EH (cell line): ENCODE results near the gene GPR162.

Source experiments
- DNase-seq: peaks from one replicate; pipeline ENCODE4 v3.0.0-alpha.2; 2015; ENCODE audit warnings: low read depth

GPR162 gene

DNA sequence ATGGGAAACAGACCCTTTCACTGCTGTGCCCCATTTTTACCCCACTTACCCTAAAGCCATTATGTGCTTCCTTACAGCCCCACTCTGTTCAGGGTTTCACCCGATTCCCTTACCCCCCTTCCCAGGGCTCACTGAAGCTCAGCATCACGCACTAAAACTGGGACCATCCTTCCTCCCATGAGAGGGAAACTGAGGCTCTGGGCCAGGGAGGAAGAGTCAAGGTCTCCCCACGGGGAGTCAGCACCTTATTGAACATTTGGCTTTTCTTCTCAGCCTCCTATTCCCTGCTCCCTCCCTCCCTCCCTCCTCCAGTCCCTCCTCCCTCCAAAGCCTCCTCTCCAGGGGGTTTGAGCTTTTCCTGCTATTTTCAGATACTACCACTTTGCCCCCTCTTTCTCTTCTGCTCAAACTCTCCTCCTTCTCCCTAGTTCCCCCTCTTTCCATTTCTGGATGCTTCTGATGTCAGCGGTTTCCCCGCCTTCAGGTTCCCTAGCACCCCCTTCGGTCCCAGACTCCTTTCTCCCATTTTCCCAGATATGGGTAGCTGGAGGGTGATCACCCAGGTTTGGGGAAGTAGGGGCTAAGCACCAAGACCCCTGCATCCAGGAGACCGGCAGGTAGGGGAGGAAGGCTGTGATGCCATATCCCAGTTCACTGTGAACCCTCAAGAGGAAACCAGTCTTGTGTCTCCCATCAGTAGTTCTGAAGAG, 960 bp downstream of the GPR162 start:
- DNase-seq: no peak

DNA sequence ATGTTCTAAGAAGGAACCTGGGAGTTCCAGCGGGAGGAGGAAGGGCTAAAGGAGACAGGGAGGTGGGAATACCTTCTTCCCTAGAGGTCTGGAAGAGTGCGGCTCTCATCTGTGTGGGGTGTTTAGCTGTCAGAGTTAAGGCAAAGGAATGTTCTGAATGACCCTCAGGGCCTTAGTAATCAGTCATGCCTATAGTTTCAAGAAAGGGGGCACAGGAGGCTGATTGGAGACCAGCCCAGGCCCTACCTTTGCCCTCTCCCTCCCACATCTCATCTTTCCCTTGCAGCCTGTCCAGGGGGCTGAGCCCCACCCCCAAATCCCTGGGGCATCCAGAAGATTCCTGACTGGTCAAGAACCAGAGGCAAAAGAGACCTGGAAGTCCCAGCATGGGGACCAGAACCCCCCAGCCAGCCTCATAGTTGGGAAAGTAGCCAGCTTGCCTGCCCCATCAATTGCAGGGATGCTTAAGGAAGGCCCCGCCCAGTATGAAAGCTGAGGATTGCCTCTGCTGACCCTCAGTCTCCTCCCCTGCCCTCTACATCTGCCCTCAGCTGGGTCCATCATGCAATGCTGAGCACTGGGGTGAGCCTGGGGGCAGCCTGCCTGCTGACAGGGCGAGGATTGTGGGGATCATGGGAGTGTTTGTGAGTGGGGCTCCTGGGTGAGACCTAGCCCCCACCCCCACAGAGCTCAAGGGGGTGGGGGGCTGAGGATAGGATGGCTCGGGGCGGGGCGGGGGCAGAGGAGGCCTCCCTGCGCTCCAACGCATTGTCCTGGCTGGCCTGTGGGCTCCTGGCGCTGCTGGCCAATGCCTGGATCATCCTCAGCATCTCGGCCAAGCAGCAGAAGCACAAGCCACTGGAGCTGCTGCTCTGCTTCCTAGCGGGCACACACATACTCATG, 1.8 kb downstream of the GPR162 start:
- DNase-seq: peak; percentile 33

DNA sequence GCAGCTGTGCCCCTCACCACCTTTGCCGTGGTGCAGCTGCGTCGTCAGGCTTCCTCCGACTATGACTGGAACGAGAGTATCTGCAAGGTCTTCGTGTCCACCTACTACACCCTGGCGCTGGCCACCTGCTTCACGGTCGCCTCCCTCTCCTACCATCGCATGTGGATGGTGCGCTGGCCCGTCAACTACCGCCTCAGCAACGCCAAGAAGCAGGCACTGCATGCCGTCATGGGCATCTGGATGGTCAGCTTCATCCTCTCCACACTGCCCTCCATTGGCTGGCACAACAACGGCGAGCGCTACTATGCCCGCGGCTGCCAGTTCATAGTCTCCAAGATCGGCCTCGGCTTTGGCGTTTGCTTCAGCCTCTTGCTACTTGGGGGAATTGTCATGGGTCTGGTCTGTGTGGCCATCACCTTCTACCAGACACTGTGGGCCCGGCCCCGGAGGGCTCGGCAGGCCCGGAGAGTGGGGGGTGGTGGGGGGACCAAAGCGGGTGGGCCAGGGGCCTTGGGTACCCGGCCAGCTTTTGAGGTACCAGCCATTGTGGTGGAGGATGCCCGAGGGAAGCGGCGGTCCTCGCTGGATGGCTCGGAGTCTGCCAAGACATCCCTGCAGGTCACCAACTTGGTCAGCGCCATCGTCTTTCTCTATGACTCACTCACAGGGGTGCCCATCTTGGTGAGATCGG, 2.6 kb downstream of the GPR162 start:
- DNase-seq: no peak

DNA sequence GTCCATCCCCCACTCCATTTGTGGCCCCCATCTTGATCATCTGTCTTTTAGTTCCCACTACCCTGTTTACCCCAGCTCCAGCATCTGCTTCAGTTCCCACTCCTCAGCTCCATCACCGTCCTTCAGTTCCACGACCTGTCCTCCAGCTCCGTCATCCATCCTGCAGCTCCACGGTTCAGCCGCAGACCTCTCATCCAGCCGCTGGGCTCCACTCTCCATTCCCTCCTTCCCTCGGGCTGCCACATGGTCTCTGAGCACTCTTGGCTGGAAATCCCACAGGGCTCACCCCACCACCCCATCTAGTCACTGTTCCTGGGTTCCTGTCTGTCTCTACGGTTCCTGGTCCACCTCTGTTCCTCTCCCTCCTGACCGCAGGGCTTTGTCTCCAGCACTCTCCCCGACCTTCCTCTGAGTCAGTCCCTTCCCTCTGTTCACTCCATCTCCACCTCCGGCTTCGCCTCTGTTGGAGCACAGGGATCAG, 3.3 kb downstream of the GPR162 start:
- peak; percentile 69 for DNase-seq

DNA sequence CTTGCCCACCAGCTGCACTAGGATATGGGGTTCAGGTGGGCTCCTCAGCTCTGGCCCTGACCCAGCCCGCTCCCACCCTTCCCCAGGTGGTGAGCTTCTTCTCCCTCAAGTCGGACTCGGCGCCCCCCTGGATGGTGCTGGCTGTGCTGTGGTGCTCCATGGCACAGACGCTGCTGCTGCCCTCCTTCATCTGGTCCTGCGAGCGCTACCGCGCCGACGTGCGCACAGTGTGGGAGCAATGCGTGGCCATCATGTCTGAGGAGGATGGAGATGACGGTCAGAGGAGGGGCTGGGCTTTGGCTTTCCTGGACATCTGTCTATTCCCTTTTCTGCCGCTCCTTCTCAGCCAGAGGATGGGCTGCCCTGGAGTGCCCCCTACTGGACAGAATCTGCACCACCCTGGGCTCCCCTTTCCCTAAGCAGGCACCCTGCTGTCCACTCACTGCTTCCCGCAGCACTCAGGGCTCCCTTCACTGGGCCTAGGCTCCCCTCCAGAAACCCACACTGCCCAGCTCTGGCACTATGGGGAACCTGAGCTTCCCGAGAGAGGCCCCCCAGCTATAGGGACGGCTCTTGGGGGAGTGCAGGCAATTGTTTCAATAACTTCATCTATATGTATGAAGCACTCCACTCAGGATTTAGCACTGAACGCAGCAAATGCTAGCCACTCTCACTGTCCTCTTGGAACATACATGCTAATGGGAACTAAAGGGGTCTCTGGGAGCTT, 3.9 kb downstream of the GPR162 start:
- peak; percentile 91 for DNase-seq

DNA sequence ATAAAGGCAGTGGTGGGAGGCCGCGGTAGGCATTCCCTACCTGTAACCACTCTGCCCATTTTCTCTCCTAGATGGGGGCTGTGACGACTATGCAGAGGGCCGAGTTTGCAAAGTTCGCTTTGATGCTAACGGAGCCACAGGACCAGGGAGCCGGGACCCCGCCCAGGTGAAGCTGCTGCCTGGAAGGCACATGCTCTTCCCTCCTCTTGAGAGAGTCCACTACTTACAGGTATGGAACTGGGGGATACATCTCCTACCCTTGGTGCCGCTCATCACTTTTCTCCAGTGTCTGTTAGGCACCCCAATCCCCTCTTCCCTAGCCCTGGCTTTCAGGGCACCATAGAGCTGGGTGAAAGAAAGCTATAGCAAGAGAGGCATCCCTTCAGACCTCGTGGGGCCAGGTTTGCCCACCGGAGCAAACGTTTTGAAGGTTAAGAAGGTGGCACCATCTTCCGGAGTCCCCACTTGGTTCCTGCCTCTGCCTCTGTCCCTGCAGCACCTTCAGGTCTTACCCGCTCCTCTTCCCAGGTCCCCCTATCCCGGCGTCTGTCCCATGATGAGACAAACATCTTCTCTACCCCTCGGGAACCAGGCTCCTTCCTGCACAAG, 4.6 kb downstream of the GPR162 start:
- DNase-seq: no peak

DNA sequence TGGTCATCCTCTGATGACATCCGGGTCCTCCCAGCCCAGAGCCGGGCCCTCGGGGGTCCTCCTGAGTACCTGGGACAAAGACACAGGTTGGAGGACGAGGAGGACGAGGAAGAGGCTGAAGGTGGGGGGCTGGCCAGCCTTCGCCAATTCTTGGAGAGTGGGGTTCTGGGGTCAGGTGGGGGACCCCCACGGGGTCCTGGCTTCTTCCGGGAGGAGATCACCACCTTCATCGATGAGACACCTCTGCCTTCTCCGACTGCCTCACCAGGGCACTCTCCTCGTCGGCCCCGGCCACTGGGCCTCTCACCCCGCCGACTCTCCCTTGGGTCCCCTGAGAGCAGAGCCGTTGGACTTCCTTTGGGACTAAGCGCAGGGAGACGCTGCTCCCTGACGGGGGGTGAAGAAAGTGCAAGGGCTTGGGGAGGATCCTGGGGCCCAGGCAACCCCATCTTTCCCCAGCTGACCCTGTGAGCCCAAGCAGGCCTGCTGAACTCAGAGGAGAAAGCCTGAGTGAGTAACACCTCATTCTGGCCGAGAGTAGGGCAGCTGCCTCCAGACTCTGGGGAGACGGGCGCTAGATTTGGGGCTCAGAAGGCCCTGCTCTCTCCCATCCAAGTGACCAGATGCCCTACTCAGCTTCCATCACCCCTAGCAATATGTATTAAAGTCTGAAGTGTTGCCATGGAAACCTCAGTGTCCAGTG, 5.3 kb downstream of the GPR162 start:
- no peak for DNase-seq

DNA sequence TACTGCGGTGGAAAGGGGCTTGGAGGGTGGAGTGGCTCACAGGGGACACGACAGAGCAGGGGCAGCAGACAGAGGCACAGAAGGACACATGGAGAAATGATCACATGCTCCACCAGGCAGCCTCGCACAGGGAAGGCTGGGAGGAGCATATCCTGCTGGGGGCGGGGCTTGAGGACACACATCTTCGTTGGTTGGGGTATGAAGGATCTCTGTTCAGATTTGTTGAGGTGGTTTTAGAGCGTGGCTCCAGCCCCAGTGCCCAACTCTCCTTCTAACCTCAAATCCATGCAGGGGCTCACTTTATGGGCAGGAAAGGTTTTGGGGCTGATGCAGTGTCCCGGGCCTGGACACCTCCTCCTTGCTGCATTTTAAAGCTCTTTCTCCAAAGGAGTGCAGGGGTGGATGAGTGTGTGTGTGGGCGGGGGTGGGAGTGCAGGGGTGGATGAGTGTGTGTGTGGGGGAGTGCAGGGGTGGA, 5.9 kb downstream of the GPR162 start:
- DNase-seq: peak; percentile 87

DNA sequence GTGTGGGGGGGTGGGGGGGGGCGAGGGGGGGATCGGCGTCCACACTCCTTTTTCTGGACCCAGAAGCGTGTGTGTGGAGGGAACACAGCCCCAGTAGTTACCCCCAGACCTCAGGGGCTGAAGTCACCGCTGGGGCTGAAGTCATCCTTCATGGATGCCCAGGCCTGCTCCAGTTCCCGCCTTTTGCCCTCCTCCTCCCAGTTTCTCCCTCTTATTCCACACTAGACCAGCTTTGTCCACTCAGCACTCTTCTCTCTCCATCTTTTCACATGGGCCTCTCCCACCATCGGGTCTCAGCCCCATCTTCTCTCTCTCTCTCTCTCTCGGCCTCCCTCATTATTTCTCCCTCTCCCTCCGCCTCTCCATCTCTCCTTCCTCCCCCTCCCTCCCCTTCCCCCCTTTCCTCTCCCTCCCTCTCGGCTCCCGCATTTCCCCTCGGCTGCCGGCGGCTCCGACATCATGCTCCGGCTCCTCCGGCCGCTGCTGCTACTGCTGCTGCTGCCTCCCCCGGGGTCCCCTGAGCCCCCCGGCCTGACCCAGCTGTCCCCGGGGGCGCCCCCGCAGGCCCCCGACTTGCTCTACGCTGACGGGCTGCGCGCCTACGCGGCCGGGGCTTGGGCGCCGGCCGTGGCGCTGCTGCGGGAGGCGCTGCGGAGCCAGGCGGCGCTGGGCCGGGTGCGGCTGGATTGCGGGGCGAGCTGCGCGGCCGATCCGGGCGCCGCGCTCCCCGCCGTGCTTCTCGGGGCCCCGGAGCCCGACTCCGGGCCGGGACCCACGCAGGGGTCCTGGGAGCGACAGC, 6.6 kb downstream of the GPR162 start, which contains the start of gene P3H3:
Gene P3H3 (plus strand): TSS at position 426 of the 799 bp plus-strand sequence. CDS start 34 bp downstream, at position 460.
- DNase-seq: peak; percentile 67

DNA sequence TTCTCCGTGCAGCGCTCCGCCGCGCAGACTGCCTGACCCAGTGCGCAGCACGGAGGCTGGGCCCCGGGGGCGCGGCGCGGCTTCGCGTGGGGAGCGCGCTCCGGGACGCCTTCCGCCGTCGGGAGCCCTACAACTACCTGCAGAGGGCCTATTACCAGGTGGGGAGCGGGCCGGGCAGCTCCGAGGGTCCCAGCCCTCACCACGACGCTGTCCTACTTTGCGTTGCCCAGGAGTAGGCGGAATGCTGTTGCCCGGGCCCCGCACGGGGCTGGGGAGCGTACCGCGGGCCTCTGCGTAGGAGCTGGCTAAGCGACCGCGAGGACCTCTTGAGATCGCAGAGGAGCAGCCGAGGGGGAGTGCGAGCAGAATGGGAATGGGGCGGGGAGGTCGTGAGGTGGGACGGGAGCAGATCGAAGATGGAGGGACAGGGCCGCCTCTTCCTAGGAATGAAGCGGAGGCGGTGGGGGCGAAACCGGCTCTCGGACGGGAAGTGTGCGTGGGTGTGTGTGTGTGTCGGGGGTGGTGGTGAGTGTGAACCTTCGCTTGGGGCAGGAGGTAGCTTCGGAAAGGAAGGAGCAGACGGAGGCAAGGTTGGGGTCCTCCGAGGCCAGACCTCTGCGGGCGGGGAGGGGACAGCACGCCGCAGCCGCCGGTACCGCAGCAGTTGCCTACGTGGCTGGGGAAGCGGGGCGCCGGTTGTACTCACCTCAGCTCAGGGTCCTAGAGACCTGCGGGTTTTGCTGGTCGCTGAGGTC, 7.3 kb downstream of the GPR162 start:
- peak; percentile 67 for DNase-seq

DNA sequence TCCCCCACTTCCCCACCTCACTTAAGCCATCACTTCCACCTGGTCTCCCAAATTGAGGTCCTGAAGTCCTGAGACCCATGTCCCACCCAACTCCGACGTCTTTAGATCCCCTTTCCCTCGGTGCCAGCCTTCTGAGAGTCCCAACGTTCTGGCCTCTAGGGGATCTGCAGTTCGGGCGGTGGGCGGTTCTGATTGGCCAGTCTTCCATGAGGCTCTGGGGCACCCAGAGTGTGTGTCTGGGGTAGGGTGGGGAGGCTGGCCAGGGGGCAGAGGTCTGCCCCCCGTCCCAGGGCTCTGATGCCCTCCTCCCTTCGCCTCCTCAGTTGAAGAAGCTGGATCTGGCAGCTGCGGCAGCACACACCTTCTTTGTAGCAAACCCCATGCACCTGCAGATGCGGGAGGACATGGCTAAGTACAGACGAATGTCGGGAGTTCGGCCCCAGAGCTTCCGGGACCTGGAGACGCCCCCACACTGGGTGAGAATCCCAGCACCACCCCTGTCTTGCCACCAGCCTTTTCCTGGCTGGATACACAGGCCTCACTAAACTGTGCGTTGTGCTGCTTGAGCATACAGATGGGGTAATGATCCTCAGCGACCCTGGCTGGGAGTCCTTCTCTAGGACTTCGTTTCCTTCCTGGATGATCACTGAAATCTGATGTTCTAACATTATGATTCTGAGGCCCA, 8.1 kb downstream of the GPR162 start:
- DNase-seq: peak; percentile 68

DNA sequence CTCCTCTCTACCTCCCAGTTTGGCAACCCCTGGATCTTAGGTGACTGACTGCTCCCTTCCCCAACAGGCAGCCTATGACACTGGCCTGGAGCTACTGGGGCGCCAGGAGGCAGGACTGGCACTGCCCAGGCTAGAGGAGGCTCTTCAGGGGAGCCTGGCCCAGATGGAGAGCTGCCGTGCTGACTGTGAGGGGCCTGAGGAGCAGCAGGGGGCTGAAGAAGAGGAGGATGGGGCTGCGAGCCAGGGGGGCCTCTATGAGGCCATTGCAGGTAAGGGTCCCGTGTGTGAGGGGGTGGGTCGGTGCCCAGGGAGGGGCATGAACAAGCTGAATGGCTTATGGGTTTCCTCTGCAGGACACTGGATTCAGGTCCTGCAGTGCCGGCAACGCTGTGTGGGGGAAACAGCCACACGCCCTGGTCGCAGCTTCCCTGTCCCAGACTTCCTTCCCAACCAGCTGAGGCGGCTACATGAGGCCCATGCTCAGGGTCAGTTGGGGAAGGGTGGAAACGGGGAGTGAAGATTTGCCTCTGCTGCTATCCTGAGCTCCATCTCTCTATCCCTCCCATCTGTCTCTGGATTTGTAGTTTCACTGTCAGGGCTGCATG, 8.8 kb downstream of the GPR162 start:
- no peak for DNase-seq

DNA sequence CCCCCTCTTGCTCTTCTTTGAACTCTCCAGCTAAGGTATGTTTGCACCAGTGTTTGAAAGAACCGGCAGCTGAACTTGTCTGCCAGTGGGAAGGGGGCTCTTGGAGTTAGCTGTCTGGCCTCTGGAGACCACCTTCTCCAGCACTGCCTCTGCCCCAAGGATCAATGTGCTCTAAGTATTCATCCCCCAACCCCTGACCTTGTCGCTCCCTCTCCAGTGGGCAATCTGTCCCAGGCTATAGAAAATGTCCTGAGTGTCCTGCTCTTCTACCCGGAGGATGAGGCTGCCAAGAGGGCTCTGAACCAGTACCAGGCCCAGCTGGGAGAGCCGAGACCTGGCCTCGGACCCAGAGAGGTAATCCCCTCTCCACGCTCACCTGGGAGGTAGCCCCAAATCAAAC, 9.4 kb downstream of the GPR162 start:
- no peak for DNase-seq

DNA sequence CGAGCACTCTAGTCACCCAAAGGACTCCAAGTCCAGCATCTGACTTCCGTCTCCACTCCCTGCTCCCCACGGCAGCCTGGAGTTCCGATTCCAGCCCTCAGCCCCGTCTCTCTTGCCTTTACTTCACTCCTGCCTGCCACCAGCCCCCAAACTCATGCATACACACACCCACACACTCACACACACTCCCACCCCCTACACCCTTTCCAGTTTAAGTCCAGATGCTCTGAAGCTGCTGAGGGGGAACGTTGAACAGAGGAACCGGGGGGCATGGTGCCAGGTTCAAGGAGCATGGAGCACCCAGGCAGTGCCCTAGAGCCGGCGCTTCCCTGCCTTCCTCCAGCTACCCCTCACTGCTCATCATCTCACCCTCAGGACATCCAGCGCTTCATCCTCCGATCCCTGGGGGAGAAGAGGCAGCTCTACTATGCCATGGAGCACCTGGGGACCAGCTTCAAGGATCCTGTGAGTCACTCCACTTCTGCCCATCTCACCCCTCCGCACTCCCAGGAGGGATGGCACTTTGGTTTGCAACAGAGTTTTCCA, 9.9 kb downstream of the GPR162 start:
- DNase-seq: no peak

DNA sequence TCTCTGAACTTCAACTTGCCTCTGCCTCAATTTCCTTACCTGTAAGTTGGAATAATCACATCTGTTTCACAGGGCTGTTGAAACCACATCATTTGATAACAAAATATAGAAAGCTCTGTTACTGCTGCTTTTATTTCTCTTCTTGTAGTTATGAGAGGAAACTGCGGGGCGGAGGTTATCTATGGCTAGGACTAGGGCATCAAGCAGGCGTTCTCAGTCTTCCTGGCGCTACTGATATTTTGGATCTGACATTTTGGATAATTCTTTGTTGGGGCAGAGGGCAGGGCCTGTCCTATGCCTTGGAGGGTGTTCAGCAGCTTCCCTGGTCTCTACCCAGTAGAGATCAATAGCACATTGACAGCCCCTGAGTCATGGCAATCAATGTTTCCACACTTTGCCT, 10.5 kb downstream of the GPR162 start:
- no peak for DNase-seq

DNA sequence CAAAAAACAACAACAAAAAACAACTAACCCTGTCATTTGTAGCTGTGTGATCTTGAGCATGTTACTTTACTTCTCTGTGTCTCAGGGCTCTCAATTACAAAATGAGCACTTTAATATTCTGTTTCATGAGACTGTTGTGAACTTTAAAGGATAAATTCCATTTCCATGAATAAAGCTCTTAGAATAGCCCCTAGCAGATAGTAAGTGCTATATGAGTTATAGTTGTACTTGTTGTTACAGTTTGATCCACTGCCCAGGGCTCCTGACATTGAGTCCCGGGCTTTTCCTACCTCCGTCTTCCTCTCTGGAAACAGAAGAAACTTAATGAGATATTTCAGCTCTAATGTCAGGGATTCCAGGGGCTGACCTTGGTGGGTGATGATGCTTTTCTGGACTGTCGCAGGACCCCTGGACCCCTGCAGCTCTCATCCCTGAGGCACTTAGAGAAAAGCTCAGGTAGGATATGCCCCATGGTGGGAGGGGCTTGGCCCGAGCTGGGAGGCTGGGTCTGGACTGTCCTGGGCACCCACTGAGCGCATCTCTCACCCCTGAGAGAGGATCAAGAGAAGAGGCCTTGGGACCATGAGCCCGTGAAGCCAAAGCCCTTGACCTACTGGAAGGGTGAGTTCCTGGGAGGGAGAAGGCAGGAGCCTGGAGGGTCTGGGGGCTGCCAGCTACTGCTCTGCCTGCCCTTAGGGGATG, 11.7 kb downstream of the GPR162 start:
- DNase-seq: peak; percentile 57

DNA sequence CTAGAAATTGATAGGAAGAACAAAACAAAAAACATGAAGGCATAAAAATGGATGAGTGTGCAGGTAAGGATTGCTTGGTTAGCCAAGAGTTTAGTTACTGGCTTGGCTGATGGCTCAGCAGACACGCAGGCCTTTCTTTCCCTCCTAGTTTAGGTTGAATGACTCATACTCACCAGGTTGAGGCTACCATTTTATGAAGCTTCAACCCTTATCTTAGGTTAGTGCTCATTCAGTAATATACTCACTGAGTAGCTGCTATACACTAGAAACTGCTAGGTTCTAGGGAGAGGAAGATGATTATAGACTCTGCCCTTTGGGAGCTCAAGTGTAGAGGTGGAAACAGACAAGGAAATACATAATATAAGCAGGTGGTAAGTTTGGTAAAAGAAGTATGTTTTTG, 12.6 kb downstream of the GPR162 start:
- no peak for DNase-seq
